PC-9 (cell line): ENCODE data around the gene KRTAP6-3. TPM values are rescaled to one million over a fixed set of nuclear protein-coding genes. Genes with fewer than 3 reads are reported as not detected.

Experiments used
- BruUV-seq: library from RNA; stranded (reverse); fragments of 400-500 nt; replicated peaks from 2 replicates; lab custom pipeline; 2021; lab: Mats Ljungman, UMichigan
- CTCF ChIA-PET: fragments of 300-600 bp; sonication (Branson Sonifier 250); formaldehyde crosslinking; loops from one replicate; lab custom pipeline; 2022; ENCODE audit warnings: antibody characterized with exemption; lab: Charles Lee
- POLR2A ChIA-PET: fragments of 300-600 bp; sonication (Branson Sonifier 250); formaldehyde crosslinking; loops from one replicate; lab custom pipeline; 2022; ENCODE audit warnings: antibody characterized with exemption; ENCODE audit not compliant: unreplicated experiment; lab: Charles Lee
- DNase-seq, 2 experiments: peaks; one replicate each; pipeline versions ENCODE4 v3.0.0 to v3.0.0-alpha.2; 2015 to 2022; ENCODE audit warnings: mixed read lengths in 1 of 2
- H2AFZ ChIP-seq: fragments of 200-600 bp; sonication (generic); 2 replicates; pipeline ENCODE4 v1.8.1; 2017; ENCODE audit warnings: antibody characterized with exemption
- H3F3A ChIP-seq: fragments of 200-600 bp; sonication (generic); 2 replicates; pipeline ENCODE4 v1.8.1; 2017; ENCODE audit warnings: antibody characterized with exemption, mild to moderate bottlenecking, low read depth; ENCODE audit not compliant: insufficient read depth
- H3K27ac ChIP-seq: fragments of 200-600 bp; sonication (generic); 2 replicates; pipeline ENCODE4 v1.6.1; 2016; ENCODE audit warnings: mixed run types
- H3K27me3 ChIP-seq: fragments of 200-600 bp; sonication (generic); 2 replicates; pipeline ENCODE4 v1.6.1; 2016; ENCODE audit warnings: low read depth, mixed run types; ENCODE audit not compliant: insufficient read depth
- H3K36me3 ChIP-seq: fragments of 200-600 bp; sonication (generic); 2 replicates; pipeline ENCODE4 v1.6.1; 2016; ENCODE audit warnings: low read depth, mixed run types
- H3K4me1 ChIP-seq: fragments of 200-600 bp; sonication (generic); replicated peaks from 2 replicates; pipeline ENCODE4 v1.6.1; 2016; ENCODE audit warnings: mixed run types; ENCODE audit not compliant: insufficient read depth
- H3K4me2 ChIP-seq: fragments of 200-600 bp; sonication (generic); 2 replicates; pipeline ENCODE4 v1.6.1; 2017; ENCODE audit warnings: mixed run types
- H3K4me3 ChIP-seq: fragments of 200-600 bp; sonication (generic); 2 replicates; pipeline ENCODE4 v1.6.1; 2016; ENCODE audit warnings: mixed run types
- H3K79me2 ChIP-seq: fragments of 200-600 bp; sonication (generic); 2 replicates; pipeline ENCODE4 v1.6.1; 2017; ENCODE audit warnings: low read depth, mixed run types
- H3K9me2 ChIP-seq: fragments of 200-600 bp; sonication (generic); 2 replicates; pipeline ENCODE4 v1.8.1; 2017; ENCODE audit warnings: mild to moderate bottlenecking; ENCODE audit not compliant: insufficient read depth
- H3K9me3 ChIP-seq: fragments of 200-600 bp; sonication (generic); 2 replicates; pipeline ENCODE4 v1.8.1; 2016; ENCODE audit warnings: low read depth; ENCODE audit not compliant: insufficient read depth
- H4K20me1 ChIP-seq: fragments of 200-600 bp; sonication (generic); 2 replicates; pipeline ENCODE4 v1.8.1; 2017; ENCODE audit not compliant: insufficient read depth
- EZH2 ChIP-seq: fragments of 200-600 bp; sonication (generic); IDR thresholded peaks from 2 replicates; pipeline ENCODE4 v1.8.0; 2017; ENCODE audit warnings: antibody characterized with exemption, low read depth
- intact Hi-C: fragments of 100-400 bp; cut with micrococcal nuclease; formaldehyde crosslinking; loops from one replicate; pipeline ENCODE4 v1.10.0; 2022; ENCODE audit not compliant: unreplicated experiment
- total RNA-seq: library from RNA; stranded (reverse); gene quantifications from 2 replicates; pipeline ENCODE4 v1.2.3, GENCODE V29; 2021
- TF ChIP-seq, protein P1 (sequence below): fragments of 200-600 bp; sonication (generic); conservative IDR thresholded peaks from 2 replicates; pipeline ENCODE4 v1.6.1; 2017; ENCODE audit warnings: mixed run types, antibody characterized with exemption, mild to moderate bottlenecking, moderate library complexity

The KRTAP6-3 gene
- total RNA-seq, 1 experiment from 2014 or later, result not detected

DNA sequence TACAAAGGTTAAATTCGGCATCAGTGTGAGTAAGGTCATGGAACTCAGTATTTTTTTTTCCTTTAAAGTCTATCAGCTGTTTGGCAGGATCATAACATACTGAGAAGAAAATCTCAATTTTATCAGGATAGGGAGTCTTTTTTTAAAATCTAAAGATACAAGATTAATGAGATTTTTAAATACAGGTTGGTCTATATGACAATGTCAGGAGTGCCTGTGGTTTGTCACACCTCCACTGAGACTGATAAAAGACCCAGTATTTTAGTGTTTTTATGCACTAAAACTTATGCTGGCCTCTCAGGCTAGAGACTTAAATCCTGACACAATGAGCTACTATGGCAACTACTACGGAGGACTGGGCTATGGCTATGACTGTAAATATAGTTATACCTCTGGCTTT, 50.3 kb downstream of the KRTAP6-3 start, which contains the start of gene KRTAP20-3:
Gene KRTAP20-3, plus strand, starts transcription at position 301 of the 400 bp plus-strand sequence.
- no peaks in the 10 kb centered on the region for H3K9me3 ChIP-seq
- no peaks in the 10 kb centered on the region for H3F3A ChIP-seq
- intact Hi-C loops, result no loop called here
- no TSS peak for BruUV-seq
- H3K79me2 ChIP-seq, result no peaks in the 10 kb centered on the region
- no peak within 1 kb of the TSS for H3K4me2 ChIP-seq
- no peak for TF ChIP-seq EZH2
- TF ChIP-seq, protein P1, sequence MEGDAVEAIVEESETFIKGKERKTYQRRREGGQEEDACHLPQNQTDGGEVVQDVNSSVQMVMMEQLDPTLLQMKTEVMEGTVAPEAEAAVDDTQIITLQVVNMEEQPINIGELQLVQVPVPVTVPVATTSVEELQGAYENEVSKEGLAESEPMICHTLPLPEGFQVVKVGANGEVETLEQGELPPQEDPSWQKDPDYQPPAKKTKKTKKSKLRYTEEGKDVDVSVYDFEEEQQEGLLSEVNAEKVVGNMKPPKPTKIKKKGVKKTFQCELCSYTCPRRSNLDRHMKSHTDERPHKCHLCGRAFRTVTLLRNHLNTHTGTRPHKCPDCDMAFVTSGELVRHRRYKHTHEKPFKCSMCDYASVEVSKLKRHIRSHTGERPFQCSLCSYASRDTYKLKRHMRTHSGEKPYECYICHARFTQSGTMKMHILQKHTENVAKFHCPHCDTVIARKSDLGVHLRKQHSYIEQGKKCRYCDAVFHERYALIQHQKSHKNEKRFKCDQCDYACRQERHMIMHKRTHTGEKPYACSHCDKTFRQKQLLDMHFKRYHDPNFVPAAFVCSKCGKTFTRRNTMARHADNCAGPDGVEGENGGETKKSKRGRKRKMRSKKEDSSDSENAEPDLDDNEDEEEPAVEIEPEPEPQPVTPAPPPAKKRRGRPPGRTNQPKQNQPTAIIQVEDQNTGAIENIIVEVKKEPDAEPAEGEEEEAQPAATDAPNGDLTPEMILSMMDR, result no peak
- H3K27ac ChIP-seq, result no peak within 1 kb of the TSS
- H3K4me1 ChIP-seq, result no peaks in the 10 kb centered on the region
- no peaks in the 10 kb centered on the region for H3K36me3 ChIP-seq
- POLR2A ChIA-PET, result no interaction called here
- CTCF ChIA-PET, result no interaction called here
- no peak for DNase-seq
- no peak within 1 kb of the TSS for H3K4me3 ChIP-seq
- no peaks in the 10 kb centered on the region for H4K20me1 ChIP-seq
- no peak within 1 kb of the TSS for H2AFZ ChIP-seq
- no peaks in the 10 kb centered on the region for H3K9me2 ChIP-seq
- H3K27me3 ChIP-seq, result no peaks in the 10 kb centered on the region

Other genes starting within 250 kb of the KRTAP6-3 start
- gene KRTAP23-1, start 243.8 kb upstream of the KRTAP6-3 start, total RNA-seq, result not detected in 2 replicates
- not detected in 2 replicates for gene KRTAP13-2, start 220.2 kb upstream of the KRTAP6-3 start, total RNA-seq
- not detected in 2 replicates for gene KRTAP13-1, start 196.4 kb upstream of the KRTAP6-3 start, total RNA-seq
- gene KRTAP13-3, start 166.5 kb upstream of the KRTAP6-3 start, total RNA-seq, result not detected in 2 replicates
- gene KRTAP13-4, start 162.2 kb upstream of the KRTAP6-3 start, total RNA-seq, result not detected in 2 replicates
- gene KRTAP15-1, start 152.2 kb upstream of the KRTAP6-3 start, total RNA-seq, result not detected in 2 replicates
- not detected in 2 replicates for gene KRTAP19-1, start 112.1 kb upstream of the KRTAP6-3 start, total RNA-seq
- gene KRTAP19-2, start 105.0 kb upstream of the KRTAP6-3 start, total RNA-seq, result not detected in 2 replicates
- not detected in 2 replicates for gene KRTAP19-3, start 100.4 kb upstream of the KRTAP6-3 start, total RNA-seq
- not detected in 2 replicates for gene KRTAP19-4, start 95.3 kb upstream of the KRTAP6-3 start, total RNA-seq
- gene KRTAP19-5, start 90.3 kb upstream of the KRTAP6-3 start, total RNA-seq, result not detected in 2 replicates
- not detected in 2 replicates for gene KRTAP19-6, start 50.6 kb upstream of the KRTAP6-3 start, total RNA-seq
- gene KRTAP19-7, start 31.1 kb upstream of the KRTAP6-3 start, total RNA-seq, result not detected in 2 replicates
- not detected in 2 replicates for gene KRTAP22-2, start 2.0 kb upstream of the KRTAP6-3 start, total RNA-seq
- gene KRTAP6-2, start 6.5 kb downstream of the KRTAP6-3 start, total RNA-seq, result not detected in 2 replicates
- not detected in 2 replicates for gene KRTAP22-1, start 8.6 kb downstream of the KRTAP6-3 start, total RNA-seq
- not detected in 2 replicates for gene KRTAP6-1, start 21.5 kb downstream of the KRTAP6-3 start, total RNA-seq
- not detected in 2 replicates for gene KRTAP20-1, start 24.0 kb downstream of the KRTAP6-3 start, total RNA-seq
- gene KRTAP20-4, start 28.2 kb downstream of the KRTAP6-3 start, total RNA-seq, result not detected in 2 replicates
- not detected in 2 replicates for gene KRTAP20-2, start 42.8 kb downstream of the KRTAP6-3 start, total RNA-seq
- not detected in 2 replicates for gene KRTAP20-3, start 50.4 kb downstream of the KRTAP6-3 start, total RNA-seq
- not detected in 2 replicates for gene KRTAP21-3, start 126.3 kb downstream of the KRTAP6-3 start, total RNA-seq
- not detected in 2 replicates for gene KRTAP21-2, start 154.8 kb downstream of the KRTAP6-3 start, total RNA-seq
- not detected in 2 replicates for gene KRTAP21-1, start 163.0 kb downstream of the KRTAP6-3 start, total RNA-seq
- not detected in 2 replicates for gene KRTAP8-1, start 220.8 kb downstream of the KRTAP6-3 start, total RNA-seq
- gene KRTAP7-1, start 237.3 kb downstream of the KRTAP6-3 start, total RNA-seq, result not detected in 2 replicates